HEK293 (cell line): Measurements from ENCODE around the gene SRC.
A peak's percentile ranks its signal among the peaks of the same experiment; 100 is the strongest.

Experiments
- CTCF ChIA-PET: fragments of 350-600 bp; formaldehyde crosslinking; extraction: SDS; loops from one replicate; lab custom pipeline; 2021; ENCODE audit warnings: antibody characterized with exemption; lab: Yijun Ruan, JAX
- POLR2A ChIA-PET: fragments of 300-600 bp; formaldehyde crosslinking; extraction: SDS; loops from one replicate; lab custom pipeline; 2020; ENCODE audit warnings: antibody characterized with exemption, inconsistent platforms; lab: Yijun Ruan, JAX
- H3K27ac ChIP-seq: fragments of 200-500 bp; sonication (Bioruptor generic); 2 replicates; pipeline ENCODE4 v1.5.1; 2014; ENCODE audit warnings: low read depth, low read length, control low read depth, inconsistent platforms; ENCODE audit errors: extremely low read depth
- H3K36me3 ChIP-seq, 2 experiments: fragments of 200-500 bp in 1 of 2; sonication (Bioruptor generic) in 1 of 2; 1 replicate in 1 of 2; 2 replicates in 1 of 2; pipeline ENCODE4 v1.5.1; 2014 to 2017; ENCODE audit warnings: inconsistent platforms in 2 of 2, low read length in 2 of 2; ENCODE audit not compliant: control insufficient read depth in 2 of 2, insufficient read depth in 1 of 2
- H3K4me1 ChIP-seq: fragments of 200-500 bp; sonication (Bioruptor generic); 2 replicates; pipeline ENCODE4 v1.5.1; 2014; ENCODE audit warnings: mild to moderate bottlenecking, low read length, inconsistent platforms; ENCODE audit not compliant: control insufficient read depth, insufficient read depth
- H3K4me3 ChIP-seq: 2 replicates; pipeline ENCODE4 v1.5.1; 2011; ENCODE audit warnings: low read depth, mild to moderate bottlenecking, control low read depth, low read length, moderate library complexity
- H3K9me3 ChIP-seq: fragments of 200-500 bp; sonication (Bioruptor generic); 2 replicates; pipeline ENCODE4 v1.5.1; 2014; ENCODE audit warnings: low read depth, low read length, inconsistent platforms; ENCODE audit not compliant: control insufficient read depth, insufficient read depth
- HOXD13 ChIP-seq: sonication (generic); formaldehyde crosslinking; IDR thresholded peaks from 2 replicates; pipeline ENCODE4 v1.8.0; 2022; ENCODE audit warnings: missing genetic modification reagents, borderline replicate concordance
- KLF8 ChIP-seq: fragments of 450-650 bp; formaldehyde crosslinking; IDR thresholded peaks from 2 replicates; pipeline ENCODE4 v1.5.1; 2016; ENCODE audit warnings: missing biosample characterization, missing genetic modification characterization
- WT1 ChIP-seq: fragments of 450-650 bp; formaldehyde crosslinking; IDR thresholded peaks from 2 replicates; pipeline ENCODE4 v1.5.1; 2016; ENCODE audit warnings: missing biosample characterization, missing genetic modification characterization
- ZBTB26 ChIP-seq: fragments of 450-650 bp; formaldehyde crosslinking; optimal IDR thresholded peaks from 2 replicates; pipeline ENCODE3; 2016; ENCODE audit warnings: missing biosample characterization, mild to moderate bottlenecking, missing genetic modification characterization
- ZEB2 ChIP-seq: fragments of 450-650 bp; formaldehyde crosslinking; IDR thresholded peaks from 2 replicates; pipeline ENCODE4 v1.5.1; 2016; ENCODE audit warnings: missing biosample characterization, missing genetic modification characterization
- ZFP69B ChIP-seq: fragments of 450-650 bp; formaldehyde crosslinking; IDR thresholded peaks from 2 replicates; pipeline ENCODE4 v1.5.1; 2016; ENCODE audit warnings: missing biosample characterization, missing genetic modification characterization
- ZNF146 ChIP-seq: fragments of 450-650 bp; formaldehyde crosslinking; IDR thresholded peaks from 2 replicates; pipeline ENCODE4 v1.5.1; 2016; ENCODE audit warnings: missing biosample characterization, missing genetic modification characterization
- ZNF155 ChIP-seq: fragments of 450-650 bp; formaldehyde crosslinking; IDR thresholded peaks from 2 replicates; pipeline ENCODE4 v1.5.1; 2016; ENCODE audit warnings: missing biosample characterization, missing genetic modification characterization
- ZNF280C ChIP-seq: fragments of 450-650 bp; formaldehyde crosslinking; IDR thresholded peaks from 2 replicates; pipeline ENCODE4 v1.5.1; 2016; ENCODE audit warnings: missing biosample characterization, missing genetic modification characterization
- ZNF548 ChIP-seq: fragments of 450-650 bp; formaldehyde crosslinking; IDR thresholded peaks from 2 replicates; pipeline ENCODE4 v1.5.1; 2016; ENCODE audit warnings: missing biosample characterization, missing genetic modification characterization
- ZNF560 ChIP-seq: fragments of 450-650 bp; formaldehyde crosslinking; IDR thresholded peaks from 2 replicates; pipeline ENCODE4 v1.5.1; 2017; ENCODE audit warnings: missing biosample characterization, missing genetic modification characterization, borderline replicate concordance
- ZNF571 ChIP-seq: fragments of 450-650 bp; formaldehyde crosslinking; IDR thresholded peaks from 2 replicates; pipeline ENCODE4 v1.5.0; 2017; ENCODE audit warnings: missing biosample characterization, missing genetic modification characterization
- ZNF580 ChIP-seq: fragments of 450-650 bp; formaldehyde crosslinking; IDR thresholded peaks from 2 replicates; pipeline ENCODE4 v1.5.1; 2016; ENCODE audit warnings: missing biosample characterization, missing genetic modification characterization
- ZNF596 ChIP-seq: fragments of 450-650 bp; IDR thresholded peaks from 2 replicates; pipeline ENCODE4 v1.5.0; 2018; ENCODE audit warnings: missing biosample characterization, mild to moderate bottlenecking, missing genetic modification characterization, moderate library complexity
- ZNF658 ChIP-seq: fragments of 450-650 bp; formaldehyde crosslinking; IDR thresholded peaks from 2 replicates; pipeline ENCODE4; 2016; ENCODE audit warnings: missing biosample characterization, missing genetic modification characterization
- ZNF707 ChIP-seq: fragments of 450-650 bp; formaldehyde crosslinking; IDR thresholded peaks from 2 replicates; pipeline ENCODE4 v1.5.1; 2016; ENCODE audit warnings: missing biosample characterization, missing genetic modification characterization
- ZNF76 ChIP-seq: fragments of 450-650 bp; formaldehyde crosslinking; IDR thresholded peaks from 2 replicates; pipeline ENCODE4; 2016; ENCODE audit warnings: low read depth, missing biosample characterization, missing genetic modification characterization, borderline replicate concordance
- ZXDB ChIP-seq: fragments of 450-650 bp; formaldehyde crosslinking; IDR thresholded peaks from 2 replicates; pipeline ENCODE4 v1.5.1; 2016; ENCODE audit warnings: missing biosample characterization, missing genetic modification characterization

Gene SRC

GRCh38 chr20:37344506-37345338 lies 1.2 kb upstream of the SRC start:
- peaks cover 2% of the 10 kb centered on the region; the same call in 1 of the 2 replicates for H3K4me1 ChIP-seq
- H3K4me3 ChIP-seq = no peak overlapping the region
- no peaks in the 10 kb centered on the region for H3K9me3 ChIP-seq
- ChIA-PET POLR2A (interaction anchor here (0.8 to 1.6 kb wide), 6 partner anchors 13 to 55 kb away, joined by 3 to 6 read pairs (median 4); partner anchors contain the start of gene MANBAL), CTCF (interaction anchor here (0.7 to 1.8 kb wide), 3 partner anchors 47 to 75 kb away, joined by 3 to 7 read pairs (median 3); no protein-coding TSS in a partner anchor)
- H3K36me3 ChIP-seq = peaks cover 0 to 19% of the 10 kb centered on the region in 2 experiments; a peak in 1 of 3 replicates
- H3K27ac ChIP-seq = no peak overlapping the region
- TF ChIP-seq ZNF146 (tag by site-specific recombination) (no peak), ZFP69B (tag by site-specific recombination) (no peak), WT1 (no peak), ZNF280C (tag by site-specific recombination) (no peak), ZNF580 (tag by site-specific recombination) (no peak), ZNF571 (tag by site-specific recombination) (no peak), ZEB2 (tag by site-specific recombination) (no peak), ZNF548 (tag by site-specific recombination) (no peak), ZXDB (tag by site-specific recombination) (no peak), ZNF658 (no peak), ZNF707 (tag by site-specific recombination) (no peak)

DNA sequence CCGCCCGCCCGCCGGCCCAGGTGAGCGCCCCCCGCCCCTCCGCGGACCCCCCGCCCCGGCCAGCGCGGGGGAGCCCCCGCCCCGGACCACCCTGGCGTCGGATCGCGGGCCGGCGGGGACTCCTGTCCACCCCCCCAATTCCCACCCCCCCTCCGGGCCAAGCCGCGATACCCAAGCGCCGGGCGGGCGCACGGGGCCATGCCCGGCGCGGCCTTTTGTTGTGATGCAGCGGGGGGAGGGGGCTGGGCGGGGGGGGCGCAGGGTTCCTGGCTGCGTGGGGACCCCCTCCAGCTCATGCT lies 245 bp downstream of the SRC start:
- TF ChIP-seq ZNF560 (tag by site-specific recombination) (no peak), ZNF155 (tag by site-specific recombination) (no peak), KLF8 (tag by site-specific recombination) (no peak), ZNF76 (tag by site-specific recombination) (no peak), ZBTB26 (tag by site-specific recombination) (no peak), ZNF280C (tag by site-specific recombination) (no peak), HOXD13 (CRISPR knock-in tag) (no peak), ZNF596 (no peak)
- POLR2A ChIA-PET = interaction anchor here (0.6 to 1.5 kb wide), 4 partner anchors 11 to 76 kb away, joined by 3 to 11 read pairs (median 5); partner anchors contain the start of gene MANBAL
- peaks cover 2% of the 10 kb centered on the region; the same call in 1 of the 2 replicates for H3K4me1 ChIP-seq
- peak overlapping the region; percentile 57 for H3K4me3 ChIP-seq
- H3K9me3 ChIP-seq = no peaks in the 10 kb centered on the region
- no peak overlapping the region for H3K27ac ChIP-seq
- CTCF ChIA-PET = no interaction called here
- peaks cover 0 to 29% of the 10 kb centered on the region in 2 experiments; a peak in 1 of 3 replicates for H3K36me3 ChIP-seq
